Measurements from ENCODE around the gene MAPRE3.

Gene MAPRE3

GRCh38 chr2:26951236-26951635, 19.2 kb upstream of the MAPRE3 start:
- TF ChIP-seq ZFX (IDR thresholded peaks at IDR 0.05), result no peak
- TF ChIP-seq CTCF (conservative IDR thresholded peaks at IDR 0.05), result no peak

GRCh38 chr2:26952374-26952773, 18.1 kb upstream of the MAPRE3 start:
- no peak for TF ChIP-seq CTCF (conservative IDR thresholded peaks at IDR 0.05)
- no peak for TF ChIP-seq ZFX (IDR thresholded peaks at IDR 0.05)

More at GRCh38 chr2:26951236-26951635, 19.2 kb upstream of the MAPRE3 start:
- H3K27ac ChIP-seq, result no peak overlapping the region

GRCh38 chr2:26954135-26954534, 16.3 kb upstream of the MAPRE3 start:
- TF ChIP-seq CTCF (conservative IDR thresholded peaks at IDR 0.05) (no peak), ZFX (IDR thresholded peaks at IDR 0.05) (no peak)
- H3K27ac ChIP-seq, result no peak overlapping the region

More at GRCh38 chr2:26952374-26952773, 18.1 kb upstream of the MAPRE3 start:
- no peak overlapping the region for H3K27ac ChIP-seq

GRCh38 chr2:26957041-26957440, 13.4 kb upstream of the MAPRE3 start:
- no peak overlapping the region for H3K27ac ChIP-seq
- TF ChIP-seq ZFX (IDR thresholded peaks at IDR 0.05) (no peak), CTCF (conservative IDR thresholded peaks at IDR 0.05) (no peak)

- TF ChIP-seq ZFX (IDR thresholded peaks at IDR 0.05), result no peak
- TF ChIP-seq CTCF (conservative IDR thresholded peaks at IDR 0.05), result no peak
- no peak overlapping the region for H3K27ac ChIP-seq
These were observed 12.9 kb upstream of the MAPRE3 start for GRCh38 chr2:26957534-26957933.

- no peak overlapping the region for H3K27ac ChIP-seq
- no peak for TF ChIP-seq ZFX (IDR thresholded peaks at IDR 0.05)
- no peak for TF ChIP-seq CTCF (conservative IDR thresholded peaks at IDR 0.05)
These were observed 11.1 kb upstream of the MAPRE3 start for GRCh38 chr2:26959331-26959730.

GRCh38 chr2:26964446-26965130, 5.8 kb upstream of the MAPRE3 start:
- H3K27ac ChIP-seq, result no peak overlapping the region
- no peak for TF ChIP-seq CTCF (conservative IDR thresholded peaks at IDR 0.05)
- TF ChIP-seq ZFX (IDR thresholded peaks at IDR 0.05), result no peak

All from C4-2B (cell line).